NCI-H2227 treated with DMSO at 0.1 percent for 48 hours (cell line): ENCODE results near the gene LNPEP.
"Not testable (repeated sequence)": the region's sequence is repeated elsewhere in the genome, so short reads cannot be mapped to it uniquely, and the experiment has no call there.

Experiments used
- DNase-seq: peaks from one replicate; lab custom pipeline; 2025; lab: John Stamatoyannopoulos, UW

The LNPEP gene

DNA sequence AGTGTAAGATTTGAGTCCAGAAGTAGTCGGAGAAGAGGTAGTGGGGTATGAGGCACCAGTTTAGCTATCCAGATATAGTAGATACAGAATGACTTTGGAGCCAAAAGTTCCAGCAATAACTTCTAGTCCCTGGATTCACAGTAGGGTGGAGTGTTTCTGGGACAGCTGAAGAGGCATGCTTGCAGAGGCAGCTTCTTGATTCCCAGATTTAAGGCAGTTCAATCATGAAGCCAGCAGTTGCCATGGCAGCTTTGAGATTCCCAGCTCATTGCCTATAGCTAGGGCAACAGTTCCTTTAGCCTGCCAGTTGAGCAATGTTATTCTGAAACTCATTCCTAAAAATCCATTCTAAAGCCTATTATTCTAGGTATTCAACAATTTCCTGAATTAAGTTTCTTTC, 127.4 kb downstream of the LNPEP start:
- DNase-seq: no peak

DNA sequence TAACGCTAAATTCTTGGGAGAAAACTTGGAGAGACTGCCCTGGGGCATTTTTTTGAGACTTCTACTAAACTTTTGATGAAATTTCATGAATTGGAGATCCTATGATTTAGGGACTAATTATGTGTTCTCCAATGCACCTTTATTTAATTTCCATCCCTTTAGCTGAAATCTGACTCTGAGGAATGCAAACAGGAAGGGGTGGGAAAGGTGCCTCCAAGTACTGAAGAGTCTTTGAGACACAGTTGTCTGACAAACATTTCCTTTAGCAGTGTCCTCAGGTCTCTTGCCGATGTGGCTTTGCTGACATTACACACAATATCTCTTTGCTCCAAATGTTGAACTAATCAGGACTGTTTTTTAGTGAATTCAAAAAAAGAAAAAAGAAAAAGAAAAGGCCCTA, 129.6 kb downstream of the LNPEP start:
- no peak for DNase-seq

DNA sequence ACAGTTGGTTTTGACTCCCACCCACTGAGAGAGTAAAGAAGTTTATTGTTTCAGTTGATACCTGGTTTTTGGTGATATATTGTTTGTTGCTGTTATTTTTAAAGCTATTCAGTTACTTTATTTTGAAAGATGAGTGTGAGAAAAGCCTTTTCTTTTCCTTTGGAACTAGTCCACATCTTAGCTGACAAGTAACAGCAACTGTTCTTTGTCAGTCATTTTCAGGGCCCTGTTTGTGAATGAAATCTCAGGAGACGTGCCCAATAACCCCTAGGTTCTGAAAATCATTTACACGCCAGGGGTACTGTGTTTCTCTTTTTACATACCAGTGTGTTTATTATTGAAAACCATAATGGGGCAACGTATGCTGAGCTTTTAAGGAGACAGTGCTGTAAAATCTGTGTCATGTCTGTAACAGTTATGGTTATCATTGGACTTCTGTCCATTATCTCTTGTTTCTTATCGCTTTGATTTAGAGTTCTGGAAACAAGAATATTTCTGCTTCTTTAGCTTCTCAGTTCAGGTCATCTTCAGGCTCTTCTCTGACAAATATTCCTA, 131.5 kb downstream of the LNPEP start:
- no peak for DNase-seq

DNA sequence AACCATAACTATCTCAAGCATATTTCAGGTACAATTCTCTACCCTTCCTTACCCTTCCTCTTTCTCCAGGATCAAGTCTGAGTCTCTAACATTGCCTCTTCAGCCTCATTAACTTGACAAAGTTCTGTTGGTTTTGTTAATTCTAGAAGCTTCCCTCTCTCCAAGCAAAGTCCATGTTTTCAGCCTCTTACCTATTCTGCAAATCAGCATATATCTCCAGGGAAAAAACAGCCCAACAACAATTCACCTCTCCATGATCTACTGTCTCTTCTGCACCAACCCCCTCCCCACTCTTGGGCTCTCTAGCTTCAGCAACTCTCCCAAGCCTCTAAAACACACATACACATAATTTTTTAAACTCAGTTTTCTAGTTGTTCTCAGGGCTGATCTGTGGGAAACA, 134.4 kb downstream of the LNPEP start:
- no peak for DNase-seq

DNA sequence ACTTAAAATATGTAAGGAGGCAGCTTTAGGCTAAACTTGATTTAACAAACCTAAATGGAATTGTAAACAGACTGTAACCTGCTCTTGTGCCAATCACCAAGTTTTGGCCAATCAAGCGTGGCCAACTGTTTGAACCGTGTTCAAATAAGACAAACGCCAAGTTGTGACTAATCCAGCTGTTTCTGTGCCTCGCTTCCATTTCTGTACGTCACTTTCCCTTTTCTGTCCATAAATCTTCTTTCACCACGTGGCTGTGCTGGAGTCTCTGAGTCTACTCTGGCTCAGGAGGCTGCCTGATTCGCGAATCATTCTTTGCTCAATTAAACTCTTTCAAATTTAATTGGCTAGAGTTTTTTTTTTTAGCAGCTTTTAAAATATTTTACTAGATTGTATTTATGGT, 135.2 kb downstream of the LNPEP start:
- DNase-seq: no peak

DNA sequence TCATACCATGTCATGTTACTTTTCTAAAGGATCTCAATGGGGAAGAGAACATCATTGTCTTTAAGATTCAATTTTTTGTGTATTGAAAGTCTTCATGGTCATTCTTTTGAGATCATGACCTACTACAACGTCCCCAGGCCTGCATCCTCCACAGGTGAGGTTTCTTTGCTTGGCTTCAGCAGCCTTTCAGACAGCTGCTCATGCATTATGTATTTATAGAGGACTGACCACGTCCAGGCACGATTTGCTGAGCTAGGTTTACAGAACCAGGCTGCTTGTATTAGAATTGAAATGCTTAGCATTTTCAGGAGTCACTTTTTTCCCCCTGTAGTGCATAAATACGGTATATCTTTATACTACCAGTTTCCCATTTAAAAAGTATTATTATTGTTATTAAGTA, 136.1 kb downstream of the LNPEP start:
- no peak for DNase-seq

DNA sequence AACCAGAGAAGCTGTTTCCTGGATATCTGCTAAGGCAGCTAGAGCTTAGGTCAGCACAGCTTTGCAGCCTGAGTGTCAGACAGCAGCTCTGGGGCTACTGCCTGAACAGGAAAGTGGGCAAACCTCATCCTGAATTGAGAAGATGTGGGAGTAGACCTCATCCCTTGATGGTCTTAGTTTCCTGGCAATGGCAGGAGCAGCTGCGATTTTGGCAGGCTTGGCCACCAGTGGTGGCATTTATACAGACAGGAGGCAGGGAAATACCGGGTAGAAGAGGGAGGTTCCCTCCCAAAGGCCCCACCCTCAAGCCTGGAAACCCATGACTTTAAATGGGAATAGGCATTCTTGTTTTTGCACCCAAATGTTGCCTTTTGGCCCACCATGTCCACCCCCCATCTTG, 136.8 kb downstream of the LNPEP start:
- no peak for DNase-seq

DNA sequence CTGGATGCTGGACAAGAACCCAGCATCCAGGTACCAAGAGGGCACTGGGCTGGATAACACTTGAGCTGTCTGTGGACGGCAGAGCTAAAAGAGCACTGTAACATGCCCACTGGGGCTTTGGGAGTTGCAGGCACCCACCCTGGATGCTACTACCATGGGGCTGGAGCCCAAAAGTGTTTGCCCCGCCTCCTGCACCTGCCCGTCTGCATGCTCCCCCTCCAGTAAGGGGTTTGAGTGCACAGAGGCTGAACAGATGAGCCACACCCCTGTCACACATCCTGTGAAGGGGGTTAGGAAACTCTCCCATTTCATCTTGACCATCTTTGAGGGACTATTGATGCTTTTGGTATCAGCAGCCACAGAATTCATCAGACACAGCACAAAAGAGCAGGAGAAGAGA, 137.5 kb downstream of the LNPEP start:
- DNase-seq: no peak

DNA sequence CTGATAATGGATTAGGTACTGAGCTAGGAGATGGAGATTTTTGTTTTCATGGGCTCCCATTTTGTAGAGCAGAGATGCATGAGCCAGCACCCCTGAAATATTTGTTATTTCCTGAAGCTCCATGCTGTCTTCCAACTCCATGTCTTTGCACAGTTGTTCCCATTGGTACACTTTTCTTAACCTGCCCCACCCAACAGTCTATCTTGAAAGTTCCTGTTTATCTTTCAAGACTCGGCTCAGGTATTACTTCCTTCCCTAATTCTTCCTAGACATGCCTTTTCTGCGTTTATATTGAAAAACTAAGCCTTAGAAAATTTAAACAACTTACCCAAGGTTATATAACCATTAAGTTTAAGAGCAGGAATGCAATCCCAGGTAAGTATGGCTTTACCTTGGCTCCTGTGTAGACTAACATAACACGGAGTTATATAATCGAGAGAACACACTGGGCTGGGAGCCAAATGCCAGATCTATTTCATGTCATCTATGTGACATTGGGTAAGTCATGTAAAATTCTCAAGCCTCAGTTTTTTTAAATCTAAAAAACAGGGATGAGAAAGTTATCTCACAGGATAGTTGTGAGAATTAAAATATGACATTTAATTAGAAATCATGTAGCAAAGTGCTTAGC, 139.1 kb downstream of the LNPEP start:
- no peak for DNase-seq

DNA sequence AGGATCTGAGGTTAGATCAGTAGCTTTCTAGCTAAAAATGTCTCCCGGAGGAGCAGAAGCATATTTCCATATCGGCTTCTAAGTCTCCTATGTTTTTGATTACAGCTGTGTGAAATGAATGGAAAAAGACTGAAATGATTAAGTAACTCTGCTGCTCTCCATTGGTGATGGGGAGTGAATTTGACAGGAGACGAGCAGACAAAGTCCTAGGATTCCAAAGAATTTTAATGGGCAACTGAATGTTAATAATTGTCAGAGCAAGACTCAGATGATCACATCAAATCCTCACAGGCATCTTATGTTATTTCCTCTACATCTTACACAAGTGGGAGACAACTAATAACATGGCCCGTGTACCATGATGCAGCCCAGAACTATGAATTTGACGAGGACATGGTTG, 139.8 kb downstream of the LNPEP start:
- DNase-seq: no peak

DNA sequence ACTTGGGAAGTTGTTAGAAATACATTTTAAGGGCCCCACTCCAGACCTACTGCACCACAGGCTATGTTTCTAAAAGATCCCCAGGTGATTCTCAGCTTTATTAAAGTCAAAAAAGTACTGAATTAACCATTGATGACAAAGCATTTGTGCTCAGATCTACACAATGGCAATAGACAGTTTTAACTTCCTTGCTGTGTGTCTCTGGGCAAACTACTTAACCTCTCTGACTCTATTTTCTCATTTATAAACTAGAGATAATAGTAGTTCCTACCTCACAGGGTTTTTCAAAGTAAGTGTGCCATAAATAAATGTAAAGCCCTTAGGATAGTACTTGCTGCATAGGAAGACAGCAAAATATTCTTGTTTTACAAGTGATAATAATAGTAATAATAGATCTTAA, 140.2 kb downstream of the LNPEP start:
- DNase-seq: no peak

DNA sequence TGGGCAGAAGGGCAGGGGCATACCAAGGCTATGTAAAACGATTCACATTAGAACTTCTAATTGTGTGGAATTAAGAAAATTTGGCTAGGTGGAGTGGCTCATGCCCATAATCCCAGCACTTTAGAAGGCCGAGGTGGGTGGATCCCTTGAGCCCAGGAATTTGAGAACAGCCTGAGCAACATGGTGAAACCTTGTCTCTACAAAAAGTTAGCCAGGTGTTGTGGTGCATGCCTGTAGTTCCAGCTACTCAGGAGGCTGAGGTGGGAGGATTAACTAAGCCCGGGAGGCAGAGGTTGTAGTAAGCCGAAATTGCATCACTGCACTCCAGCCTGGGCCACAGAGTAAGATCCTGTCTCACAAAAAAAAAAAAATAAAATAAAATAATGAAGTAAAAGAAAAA, 141.4 kb downstream of the LNPEP start:
- DNase-seq: no peak

DNA sequence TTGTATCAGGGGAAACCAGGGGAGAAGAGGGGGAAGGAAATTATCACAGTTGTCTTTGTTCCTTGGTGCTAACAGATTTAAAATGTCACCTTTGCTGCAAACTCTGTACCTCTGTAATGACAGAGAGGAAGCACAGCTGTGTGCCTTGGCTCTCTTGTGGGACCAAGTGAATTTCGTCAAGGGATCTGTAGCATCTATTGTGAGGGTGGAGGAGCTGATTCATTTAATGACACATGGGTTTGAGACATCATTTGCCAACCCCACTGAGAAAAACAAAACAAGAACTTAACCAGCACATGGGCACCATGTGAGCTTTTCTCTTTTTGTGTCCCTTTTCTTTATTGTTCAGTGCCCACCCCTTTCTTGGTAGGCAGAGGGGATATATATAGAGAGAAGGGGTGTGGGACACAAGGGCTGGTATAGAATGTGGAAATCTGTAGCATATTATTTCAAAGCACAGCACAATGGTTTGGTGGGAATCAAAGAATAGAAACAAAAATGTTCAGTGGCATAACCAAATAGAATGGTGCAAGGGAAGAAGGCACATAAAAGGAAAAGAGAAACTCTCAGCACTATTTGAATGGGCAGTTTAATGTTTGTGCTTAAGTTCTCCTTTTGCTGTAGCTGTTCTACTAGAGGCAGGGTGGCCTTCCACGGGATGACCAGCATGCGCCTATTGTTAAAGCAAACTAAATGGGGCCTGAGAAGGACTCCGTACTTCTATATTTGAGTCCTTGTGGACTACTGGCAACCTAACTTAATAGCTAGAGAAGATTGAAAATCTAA, 143.3 kb downstream of the LNPEP start:
- DNase-seq: no peak

DNA sequence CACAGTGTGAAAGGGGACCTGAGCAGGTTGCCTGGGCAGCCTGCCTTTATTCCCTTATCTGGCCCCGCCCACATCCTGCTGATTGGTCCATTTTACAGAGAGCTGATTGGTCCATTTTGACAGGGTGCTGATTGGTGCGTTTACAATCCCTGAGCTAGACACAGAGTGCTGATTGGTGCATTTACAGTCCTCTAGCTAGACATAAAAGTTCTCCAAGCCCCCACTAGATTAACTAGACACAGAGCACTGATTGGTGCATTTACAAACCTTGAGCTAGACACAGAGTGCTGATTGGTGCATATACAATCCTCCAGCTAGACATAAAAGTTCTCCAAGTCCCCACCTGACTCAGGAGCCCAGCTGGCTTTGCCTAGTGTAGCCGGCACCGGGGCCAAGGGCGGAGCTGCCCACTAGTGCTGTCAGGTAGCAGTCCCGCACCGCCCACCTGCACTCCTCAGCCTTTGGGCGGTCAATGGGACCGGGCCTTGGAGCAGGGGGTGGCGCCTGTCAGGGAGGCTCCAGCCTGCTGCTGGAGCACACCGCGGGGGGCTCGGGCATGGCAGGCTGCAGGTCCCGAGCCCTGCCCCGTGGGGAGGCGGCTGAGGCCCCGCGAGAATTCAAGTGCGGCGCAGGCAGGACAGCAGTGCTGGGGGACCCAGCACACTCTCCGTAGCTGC, 149.0 kb downstream of the LNPEP start:
- not testable (repeated sequence) for DNase-seq

DNA sequence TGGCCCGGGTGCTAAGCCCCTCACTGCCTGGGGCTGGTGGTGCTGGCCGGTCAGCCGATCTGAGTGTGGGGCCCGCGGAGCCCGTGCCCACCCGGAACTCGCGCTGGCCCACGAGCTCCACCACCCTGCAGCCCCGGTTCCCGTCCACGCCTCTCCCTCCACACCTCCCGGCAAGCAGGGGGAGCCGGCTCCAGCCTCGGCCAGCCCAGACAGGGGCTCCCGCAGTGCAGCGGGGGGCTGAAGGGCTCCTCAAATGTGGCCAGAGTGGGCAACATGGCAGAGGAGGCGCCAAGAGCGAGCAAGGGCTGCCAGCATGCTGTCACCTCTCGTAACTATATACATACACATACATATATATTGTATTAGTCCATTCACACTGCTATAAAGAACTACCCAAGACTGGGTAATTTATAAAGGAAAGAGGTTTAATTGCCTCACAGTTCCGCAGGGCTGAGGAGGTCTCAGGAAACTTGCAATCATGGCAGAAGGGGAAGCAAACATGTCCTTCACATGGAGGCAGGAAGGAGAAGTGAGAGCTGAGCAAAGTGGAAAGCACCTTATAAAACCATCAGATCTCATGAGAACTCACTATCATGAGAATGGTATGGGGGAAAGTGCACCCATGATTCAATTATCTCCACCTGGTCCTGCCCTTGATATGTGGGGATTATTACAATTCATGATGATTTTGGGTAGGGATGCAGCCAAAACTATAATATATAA, 149.7 kb downstream of the LNPEP start:
- DNase-seq: no peak
